NCI-H2171 (cell line): ENCODE data around the gene CTSW.
A peak's percentile ranks its signal among the peaks of the same experiment; 100 is the strongest.

Source experiments
- DNase-seq: peaks from one replicate; lab custom pipeline; 2025; lab: John Stamatoyannopoulos, UW

The CTSW gene

GRCh38 chr11:65856689-65857499 is 22.7 kb upstream of the CTSW start:
- DNase-seq: no peak

DNA sequence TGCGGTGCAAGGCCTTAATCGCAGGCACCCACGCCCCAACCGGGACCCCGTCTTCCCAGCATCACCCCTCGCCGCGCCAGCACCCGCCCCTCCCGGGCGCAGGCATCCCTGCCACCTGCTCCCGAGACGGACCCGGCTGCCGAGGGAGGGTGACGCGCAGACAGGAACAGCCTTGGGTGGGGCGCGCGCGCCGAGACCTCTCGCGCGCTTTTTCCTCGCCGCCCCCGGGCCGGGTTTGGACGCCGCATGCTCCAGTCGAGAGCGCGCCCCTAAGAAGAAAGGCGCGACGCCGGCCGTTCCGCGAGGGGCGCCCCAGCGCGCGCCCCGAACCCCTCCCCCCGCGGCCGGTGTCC is 22.2 kb upstream of the CTSW start:
- no peak for DNase-seq

- DNase-seq: peak; percentile 95
Observed at GRCh38 chr11:65857853-65858680, 21.6 kb upstream of the CTSW start, which contains the start of gene CFL1. Gene CFL1 (minus strand): TSS chr11:65858180. CDS start chr11:65858099, 81 bp downstream.

- no peak for DNase-seq
Observed at GRCh38 chr11:65858681-65859087, 21.0 kb upstream of the CTSW start.

- peak; percentile 99 for DNase-seq
Observed at GRCh38 chr11:65859095-65859811, 20.4 kb upstream of the CTSW start.

GRCh38 chr11:65859812-65860277 is 19.8 kb upstream of the CTSW start:
- DNase-seq: no peak

DNA sequence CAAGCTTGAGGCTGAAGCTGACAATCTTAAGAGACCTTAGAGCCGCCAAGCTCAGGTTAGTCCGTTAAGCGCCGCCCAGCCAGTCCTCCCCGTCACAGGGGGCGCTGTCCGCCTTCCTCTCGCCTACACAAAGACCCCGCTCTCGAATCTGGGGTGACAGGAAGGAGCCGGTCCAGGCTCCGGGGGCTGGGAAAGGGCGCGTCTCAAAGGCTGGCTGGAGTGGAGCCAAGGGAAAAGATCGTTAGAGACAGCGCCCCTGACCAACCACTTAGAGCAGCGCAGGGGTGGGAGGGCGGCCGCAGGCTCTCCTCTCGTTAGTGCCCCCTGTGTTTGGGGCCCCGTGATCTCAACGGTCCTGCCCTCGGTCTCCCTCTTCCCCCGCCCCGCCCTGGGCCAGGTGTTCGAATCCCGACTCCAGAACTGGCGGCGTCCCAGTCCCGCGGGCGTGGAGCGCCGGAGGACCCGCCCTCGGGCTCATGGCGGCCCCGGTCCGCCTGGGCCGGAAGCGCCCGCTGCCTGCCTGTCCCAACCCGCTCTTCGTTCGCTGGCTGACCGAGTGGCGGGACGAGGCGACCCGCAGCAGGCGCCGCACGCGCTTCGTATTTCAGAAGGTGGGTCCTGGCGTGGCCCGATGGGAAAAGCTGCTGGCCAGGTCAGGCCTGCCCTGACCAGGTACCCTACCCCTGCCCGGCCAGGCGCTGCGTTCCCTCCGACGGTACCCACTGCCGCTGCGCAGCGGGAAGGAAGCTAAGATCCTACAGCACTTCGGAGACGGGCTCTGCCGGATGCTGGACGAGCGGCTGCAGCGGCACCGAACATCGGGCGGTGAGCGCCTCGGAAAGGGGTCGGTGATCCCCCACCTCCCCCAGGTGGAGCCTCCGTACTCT is 19.1 kb upstream of the CTSW start, which contains the start of gene MUS81:
Gene MUS81, plus strand, starts transcription at position 156 of the 887 bp plus-strand sequence. Its CDS starts 321 bp downstream, at position 477.
- DNase-seq: peak; percentile 98

DNA sequence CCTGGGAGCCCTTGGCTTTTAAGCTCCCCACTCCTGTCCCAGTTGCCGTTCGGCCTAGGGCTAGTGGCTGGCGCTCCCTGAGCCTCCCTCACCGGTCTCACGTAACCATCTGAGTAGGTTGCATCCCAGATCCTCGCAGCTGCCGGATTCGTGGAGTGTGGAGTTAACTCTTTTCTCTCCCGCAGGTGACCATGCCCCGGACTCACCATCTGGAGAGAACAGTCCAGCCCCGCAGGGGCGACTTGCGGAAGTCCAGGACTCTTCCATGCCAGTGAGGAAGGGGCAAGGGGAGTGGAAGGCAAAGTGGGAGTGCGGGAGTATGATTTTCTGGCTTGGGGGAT is 18.5 kb upstream of the CTSW start:
- DNase-seq: no peak

GRCh38 chr11:65861533-65862183 is 18.0 kb upstream of the CTSW start:
- DNase-seq: no peak

GRCh38 chr11:65862191-65862735 is 17.4 kb upstream of the CTSW start:
- no peak for DNase-seq

- no peak for DNase-seq
Observed at GRCh38 chr11:65862941-65863888, 16.4 kb upstream of the CTSW start.

DNA sequence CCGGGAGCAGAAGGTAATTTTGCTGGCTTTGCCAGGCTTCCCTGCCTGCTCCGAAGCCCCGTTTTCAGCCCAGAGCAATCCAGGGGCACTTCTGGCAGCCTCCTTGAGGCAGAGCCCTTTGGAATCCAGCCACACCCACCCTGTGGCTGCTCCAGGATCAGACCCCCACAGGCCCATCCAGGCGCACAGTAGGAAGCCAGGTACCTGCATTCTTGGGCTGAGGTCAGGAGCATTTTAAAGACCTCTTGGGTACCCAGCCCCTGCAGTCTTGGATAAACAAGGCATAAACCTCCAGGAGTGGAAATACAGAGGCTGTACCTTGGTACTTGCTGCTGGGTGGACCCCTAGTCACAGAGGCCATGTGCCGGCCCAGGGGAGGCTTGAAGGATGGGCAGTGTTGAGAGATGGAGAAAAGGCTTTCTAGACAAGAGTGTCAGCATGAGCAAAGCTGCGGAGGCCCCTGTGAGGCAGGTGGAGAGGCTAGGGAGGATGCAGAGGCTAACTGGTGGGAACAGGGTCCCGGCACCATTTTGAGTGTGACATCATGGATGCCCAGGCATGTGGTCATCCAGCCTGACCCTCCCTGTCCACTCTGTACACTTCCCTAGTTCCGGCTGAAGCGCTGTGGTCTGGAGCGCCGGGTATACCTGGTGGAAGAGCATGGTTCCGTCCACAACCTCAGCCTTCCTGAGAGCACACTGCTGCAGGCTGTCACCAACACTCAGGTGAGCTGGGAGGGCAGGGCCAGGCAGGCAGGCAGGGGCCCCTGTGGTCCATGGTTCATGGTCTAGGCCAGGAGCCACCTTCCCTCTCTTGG is 15.5 kb upstream of the CTSW start:
- DNase-seq: no peak

DNA sequence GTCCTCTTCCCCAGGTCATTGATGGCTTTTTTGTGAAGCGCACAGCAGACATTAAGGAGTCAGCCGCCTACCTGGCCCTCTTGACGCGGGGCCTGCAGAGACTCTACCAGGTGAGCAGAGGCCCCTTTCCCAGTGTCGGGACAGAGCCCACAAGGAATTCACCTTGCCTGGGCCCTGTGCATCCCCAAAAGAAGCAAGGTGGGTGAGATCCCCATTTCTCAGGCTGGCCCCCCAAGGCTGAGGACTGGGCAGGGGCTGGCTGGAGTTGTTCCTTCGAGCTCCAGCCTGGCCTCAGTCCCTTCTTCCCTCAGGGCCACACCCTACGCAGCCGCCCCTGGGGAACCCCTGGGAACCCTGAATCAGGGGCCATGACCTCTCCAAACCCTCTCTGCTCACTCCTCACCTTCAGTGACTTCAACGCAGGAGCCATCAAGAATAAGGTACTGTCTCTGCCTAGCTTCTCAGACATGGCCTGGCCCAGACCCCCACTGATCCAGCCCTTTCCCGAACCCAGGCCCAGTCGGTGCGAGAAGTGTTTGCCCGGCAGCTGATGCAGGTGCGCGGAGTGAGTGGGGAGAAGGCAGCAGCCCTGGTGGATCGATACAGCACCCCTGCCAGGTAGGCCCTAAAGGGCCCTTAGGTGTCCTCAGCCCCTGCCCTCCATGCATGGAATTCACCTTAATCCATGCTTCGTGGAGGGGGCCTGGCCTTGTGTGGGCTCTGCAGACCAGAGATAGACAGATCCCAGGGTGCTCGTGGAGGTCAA is 14.7 kb upstream of the CTSW start:
- no peak for DNase-seq

- DNase-seq: no peak
Observed at GRCh38 chr11:65865550-65866172, 14.0 kb upstream of the CTSW start.

DNA sequence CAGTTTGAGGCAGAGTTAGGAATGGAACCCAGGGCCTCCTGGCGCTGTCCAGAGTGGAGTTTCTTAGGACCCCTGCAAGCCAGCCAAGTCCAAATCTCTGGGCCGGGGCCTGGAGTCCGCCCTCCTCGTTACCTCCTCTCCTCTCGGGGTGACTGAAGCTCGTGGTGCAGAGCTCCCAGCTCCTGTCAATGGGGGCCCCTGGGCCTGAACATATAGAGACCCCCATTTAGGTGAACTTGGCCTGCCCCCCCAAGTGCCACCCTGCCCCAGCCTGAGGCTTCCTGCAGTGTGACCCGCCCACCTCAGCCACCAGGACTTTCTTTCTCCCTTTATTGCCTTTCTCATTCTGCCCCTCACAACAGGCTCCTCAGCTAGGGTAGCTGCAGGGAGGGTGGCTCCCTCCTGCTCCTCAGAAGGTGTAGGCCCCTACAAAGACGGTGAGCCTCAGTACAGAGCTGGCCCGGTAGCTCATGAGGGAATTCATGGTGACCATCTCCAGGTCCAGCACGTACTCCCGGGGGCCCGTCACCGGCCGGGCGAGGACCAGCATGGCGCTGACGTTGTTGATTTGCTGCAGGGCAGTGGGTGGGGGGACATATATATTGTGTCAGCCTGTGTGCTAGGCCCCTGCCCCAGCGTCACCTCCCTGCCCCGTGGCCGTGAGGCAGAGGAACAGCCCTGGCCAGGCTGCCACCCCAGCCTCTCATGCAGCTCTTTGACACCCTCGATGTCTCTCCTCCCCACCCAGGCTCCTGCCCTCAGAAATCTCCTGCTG is 12.9 kb upstream of the CTSW start:
- DNase-seq: no peak

DNA sequence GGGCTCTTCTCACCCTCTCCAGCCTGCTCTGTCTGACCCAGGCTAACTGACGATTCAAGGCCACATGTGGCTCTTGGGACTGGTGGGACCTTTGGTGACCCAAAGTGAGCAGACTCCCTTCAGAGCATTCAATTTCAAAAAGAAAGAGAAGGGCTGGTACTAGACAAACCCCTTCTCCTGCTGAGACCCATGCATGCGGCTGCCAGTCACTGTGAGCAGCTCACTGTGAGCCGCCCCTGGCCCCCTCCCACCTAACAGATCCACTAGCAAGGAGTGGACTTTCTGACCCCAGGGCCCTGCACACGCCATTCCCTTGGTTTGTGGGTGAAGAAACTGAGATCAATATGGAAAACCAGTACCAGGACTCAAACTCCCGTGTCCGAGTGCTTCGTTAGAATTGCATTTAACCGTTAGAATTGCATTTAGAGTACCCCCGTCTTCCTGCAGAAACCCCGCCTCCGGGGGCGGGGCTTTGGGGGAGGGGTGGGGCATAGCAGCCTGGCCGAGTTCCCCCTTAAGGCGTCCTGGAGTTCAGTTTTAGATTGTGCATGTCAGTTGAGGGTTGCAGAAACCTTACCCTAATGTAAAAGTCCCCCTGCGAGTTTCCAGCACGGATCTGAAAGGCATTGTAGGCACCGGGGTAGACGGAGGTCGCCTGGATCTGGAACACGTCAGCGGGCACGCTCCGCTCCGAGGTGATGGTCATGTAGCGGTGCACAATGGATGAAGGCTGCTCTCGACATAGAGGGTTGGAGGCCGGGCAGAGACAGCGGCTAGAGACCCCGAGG is 12.2 kb upstream of the CTSW start:
- DNase-seq: no peak
